Endothelial cell of umbilical vein (primary cell): Measurements from ENCODE around the gene PPP2R2C. TPM values are rescaled to one million over a fixed set of nuclear protein-coding genes. Genes with fewer than 3 reads are reported as not detected.

ENCODE experiments used
- BruUV-seq: library from RNA; stranded (reverse); fragments of 400-500 nt; replicated peaks from 2 replicates; lab custom pipeline; 2021; lab: Mats Ljungman, UMichigan
- CTCF ChIA-PET: fragments of 300-600, 350-600 bp; sonication (Branson Sonifier 250); formaldehyde crosslinking; loops from one replicate; lab custom pipeline; 2021; ENCODE audit warnings: antibody characterized with exemption, inconsistent platforms; lab: Charles Lee
- POLR2A ChIA-PET: fragments of 300-600, 350-600 bp; sonication (Branson Sonifier 250); formaldehyde crosslinking; loops from one replicate; lab custom pipeline; 2021; ENCODE audit warnings: antibody characterized with exemption, inconsistent platforms; lab: Charles Lee
- DNase-seq: peaks from one replicate; pipeline ENCODE4 v3.0.0-alpha.2; 2011; ENCODE audit warnings: low read depth, low spot score
- FAIRE-seq: peaks from 2 replicates; lab custom pipeline; 2011; peaks lifted over from hg19 to GRCh38; lab: Jason Lieb, UNC
- H2AFZ ChIP-seq: 2 replicates; pipeline ENCODE4 v1.6.0; 2012; ENCODE audit warnings: low read depth, low read length, control low read depth, inconsistent platforms
- H3K27ac ChIP-seq: 2 replicates; pipeline ENCODE4 v1.5.1; 2011; ENCODE audit warnings: low read depth, mild to moderate bottlenecking, control low read depth, low read length, moderate library complexity; ENCODE audit not compliant: insufficient read depth
- H3K27me3 ChIP-seq, 2 experiments: 2 replicates each; pipeline versions ENCODE4 v1.6.0 to v1.6.1; 2011; ENCODE audit warnings: low read length in 2 of 2, mixed read lengths in 1 of 2; ENCODE audit not compliant: control insufficient read depth in 2 of 2, insufficient read depth in 2 of 2
- H3K36me3 ChIP-seq, 2 experiments: 2 replicates in 1 of 2; 3 replicates in 1 of 2; pipeline ENCODE4 v1.5.1; 2011; ENCODE audit warnings: low read length in 2 of 2, mild to moderate bottlenecking in 1 of 2, moderate library complexity in 1 of 2; ENCODE audit not compliant: control insufficient read depth in 2 of 2, insufficient read depth in 2 of 2; ENCODE audit errors: extremely low read depth in 1 of 2
- H3K4me1 ChIP-seq: 3 replicates; pipeline ENCODE4 v1.5.1; 2011; ENCODE audit warnings: mild to moderate bottlenecking, low read length; ENCODE audit not compliant: control insufficient read depth, insufficient read depth; ENCODE audit errors: extremely low read depth
- H3K4me2 ChIP-seq: 2 replicates; pipeline ENCODE4 v1.6.1; 2011; ENCODE audit warnings: low read length, control low read depth, mixed read lengths; ENCODE audit not compliant: insufficient read depth
- H3K4me3 ChIP-seq, 3 experiments: fragments of 200-600 bp in 1 of 3; sonication (generic), shearing (Covaris generic) in 1 of 3; replicated peaks in 1 of 3; 2 replicates each; pipeline ENCODE4 v1.5.1; 2011 to 2016; ENCODE audit warnings: control low read depth in 3 of 3, low read length in 3 of 3, mild to moderate bottlenecking in 2 of 3, inconsistent platforms in 1 of 3, low read depth in 1 of 3, moderate library complexity in 1 of 3; ENCODE audit not compliant: insufficient read depth in 1 of 3
- H3K79me2 ChIP-seq: 2 replicates; pipeline ENCODE4 v1.6.0; 2012; ENCODE audit warnings: low read length, inconsistent platforms; ENCODE audit not compliant: control insufficient read depth, insufficient read depth
- H3K9ac ChIP-seq: replicated peaks from 2 replicates; pipeline ENCODE3; 2011; ENCODE audit warnings: low read length, control low read depth; ENCODE audit not compliant: insufficient read depth; ENCODE audit errors: extremely low read depth
- H3K9me1 ChIP-seq: replicated peaks from 3 replicates; pipeline ENCODE4 v1.6.0; 2011; ENCODE audit warnings: mild to moderate bottlenecking, low read length; ENCODE audit not compliant: control insufficient read depth, insufficient read depth; ENCODE audit errors: extremely low read depth
- H3K9me3 ChIP-seq: replicated peaks from 2 replicates; pipeline ENCODE4 v1.5.1; 2012; ENCODE audit warnings: low read length, inconsistent platforms; ENCODE audit not compliant: control insufficient read depth, insufficient read depth
- H4K20me1 ChIP-seq: replicated peaks from 2 replicates; pipeline ENCODE3; 2011; ENCODE audit warnings: mild to moderate bottlenecking, low read length; ENCODE audit not compliant: control insufficient read depth, insufficient read depth; ENCODE audit errors: extremely low read depth
- JUN ChIP-seq: IDR thresholded peaks from 2 replicates; pipeline ENCODE4 v1.6.1; 2011; ENCODE audit warnings: borderline replicate concordance, low read depth; ENCODE audit not compliant: insufficient read length, insufficient read depth
- dilution Hi-C: fragments of 300-500 bp; cut with MboI; formaldehyde crosslinking; loops from one replicate; pipeline ENCODE4 v1.15.0; 2019; ENCODE audit warnings: low sequenced_read_pairs; ENCODE audit not compliant: extremely low pct_ligation_motif_present
- intact Hi-C: fragments of 100-400 bp; cut with micrococcal nuclease; formaldehyde crosslinking; loops from one replicate; pipeline ENCODE4 v1.10.0; 2022
- polyA plus RNA-seq, 4 experiments: library from polyadenylated mRNA; depleted of rRNA in 3 of 4; stranded (reverse) in 3 of 4; unstranded in 1 of 4; fragments of >200 nt; gene quantifications; 2 replicates each; pipeline versions ENCODE4 v1.2.1 to v1.2.3, GENCODE V29; 2011 to 2012; ENCODE audit warnings: missing spikeins in 1 of 4
- total RNA-seq: library from RNA; stranded (reverse); gene quantifications from 2 replicates; pipeline ENCODE4 v1.2.3, GENCODE V29; 2021
- TF ChIP-seq, protein P1 (sequence below), 2 donors: IDR thresholded peaks; 1 replicate in 1 of 2; 2 replicates in 1 of 2; pipeline ENCODE4 v1.5.1; 2011; ENCODE audit warnings: low read length in 2 of 2, mild to moderate bottlenecking in 2 of 2, moderate library complexity in 2 of 2, control low read depth in 1 of 2, inconsistent platforms in 1 of 2, low read depth in 1 of 2; ENCODE audit not compliant: insufficient read depth in 1 of 2; ENCODE audit errors: extremely low read depth in 1 of 2

PPP2R2C gene
- total and polyA plus RNA-seq, 2 donors (not counting 3 experiments of a cell fraction or from before 2014, with no cell fraction given) = 0.03 to 0.09 TPM

DNA sequence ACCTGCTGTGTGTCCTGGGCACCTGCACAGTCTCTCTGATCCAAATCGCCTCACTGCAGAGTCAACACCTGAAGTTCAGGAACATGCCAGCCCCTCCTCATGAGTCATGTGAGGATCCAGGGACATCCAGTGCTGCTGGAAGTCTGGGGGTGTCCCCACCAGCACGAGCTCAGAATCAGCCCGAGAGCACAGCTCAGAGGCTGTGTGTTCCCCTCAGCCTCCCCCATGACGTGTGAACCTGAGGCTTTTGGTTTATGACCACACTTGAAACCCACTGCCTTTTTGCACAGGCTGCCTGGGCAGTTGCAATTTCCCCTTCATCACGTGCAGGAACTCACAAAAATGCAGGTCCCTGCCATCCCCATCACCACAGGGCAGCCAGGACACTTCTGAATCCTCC is 47.1 kb downstream of the PPP2R2C start:
- H3K4me2 ChIP-seq = no peak overlapping the region
- no TSS peak for BruUV-seq
- no peak overlapping the region for H3K4me3 ChIP-seq
- H3K79me2 ChIP-seq = no peaks in the 10 kb centered on the region
- ChIA-PET POLR2A (no interaction called here), CTCF (no interaction called here)
- no peak overlapping the region for H3K9ac ChIP-seq
- H2AFZ ChIP-seq = no peak overlapping the region
- no peaks in the 10 kb centered on the region for H3K9me1 ChIP-seq
- TF ChIP-seq, protein P1, sequence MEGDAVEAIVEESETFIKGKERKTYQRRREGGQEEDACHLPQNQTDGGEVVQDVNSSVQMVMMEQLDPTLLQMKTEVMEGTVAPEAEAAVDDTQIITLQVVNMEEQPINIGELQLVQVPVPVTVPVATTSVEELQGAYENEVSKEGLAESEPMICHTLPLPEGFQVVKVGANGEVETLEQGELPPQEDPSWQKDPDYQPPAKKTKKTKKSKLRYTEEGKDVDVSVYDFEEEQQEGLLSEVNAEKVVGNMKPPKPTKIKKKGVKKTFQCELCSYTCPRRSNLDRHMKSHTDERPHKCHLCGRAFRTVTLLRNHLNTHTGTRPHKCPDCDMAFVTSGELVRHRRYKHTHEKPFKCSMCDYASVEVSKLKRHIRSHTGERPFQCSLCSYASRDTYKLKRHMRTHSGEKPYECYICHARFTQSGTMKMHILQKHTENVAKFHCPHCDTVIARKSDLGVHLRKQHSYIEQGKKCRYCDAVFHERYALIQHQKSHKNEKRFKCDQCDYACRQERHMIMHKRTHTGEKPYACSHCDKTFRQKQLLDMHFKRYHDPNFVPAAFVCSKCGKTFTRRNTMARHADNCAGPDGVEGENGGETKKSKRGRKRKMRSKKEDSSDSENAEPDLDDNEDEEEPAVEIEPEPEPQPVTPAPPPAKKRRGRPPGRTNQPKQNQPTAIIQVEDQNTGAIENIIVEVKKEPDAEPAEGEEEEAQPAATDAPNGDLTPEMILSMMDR (IDR thresholded peaks at IDR 0.05; ENCODE audit: extremely low read depth in 1 of 2, insufficient read depth in 1 of 2, low read depth in 1 of 2, low read length in 2 of 2) = no peak
- H3K4me1 ChIP-seq = no peaks in the 10 kb centered on the region
- no peaks in the 10 kb centered on the region for H4K20me1 ChIP-seq
- DNase-seq (no peak), FAIRE-seq (no peak)
- H3K36me3 ChIP-seq = no peaks in the 10 kb centered on the region
- no peaks in the 10 kb centered on the region for H3K27me3 ChIP-seq
- H3K9me3 ChIP-seq = no peaks in the 10 kb centered on the region
- no peak overlapping the region for H3K27ac ChIP-seq
- dilution Hi-C loops (no loop called here), intact Hi-C loops (no loop called here)

DNA sequence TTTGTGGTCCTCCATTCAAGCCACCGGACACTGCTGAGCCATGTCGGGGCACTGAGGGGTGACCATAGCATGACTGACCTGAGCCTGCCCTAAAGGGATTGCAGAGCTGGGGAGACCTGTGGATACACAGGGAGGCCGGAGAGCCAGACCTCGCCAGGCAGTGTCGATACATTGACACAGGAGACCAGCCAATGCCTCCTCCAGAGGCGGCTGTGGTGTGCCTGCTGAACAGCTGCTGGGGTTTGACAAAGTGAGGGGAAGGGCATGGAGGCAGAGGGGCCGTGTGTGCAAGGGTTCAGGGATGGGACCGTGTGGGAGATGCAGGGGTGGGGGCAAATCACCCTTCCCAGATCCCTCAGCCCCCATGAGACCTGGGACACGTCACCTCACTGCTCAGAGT is 48.0 kb downstream of the PPP2R2C start:
- H3K36me3 ChIP-seq = no peaks in the 10 kb centered on the region
- dilution Hi-C loops = no loop called here
- H3K9me1 ChIP-seq = no peaks in the 10 kb centered on the region
- H3K27ac ChIP-seq = no peak overlapping the region
- H2AFZ ChIP-seq = no peak overlapping the region
- no peaks in the 10 kb centered on the region for H3K79me2 ChIP-seq
- H3K4me1 ChIP-seq = no peaks in the 10 kb centered on the region
- H3K9ac ChIP-seq = no peak overlapping the region
- CTCF ChIA-PET = no interaction called here
- no peak for FAIRE-seq
- no peaks in the 10 kb centered on the region for H3K27me3 ChIP-seq
- no TSS peak for BruUV-seq
- intact Hi-C loops = no loop called here
- H3K4me3 ChIP-seq = no peak overlapping the region
- no peak for TF ChIP-seq JUN
- H3K4me2 ChIP-seq = no peak overlapping the region
- POLR2A ChIA-PET = no interaction called here
- no peak for DNase-seq
- no peaks in the 10 kb centered on the region for H4K20me1 ChIP-seq
- H3K9me3 ChIP-seq = no peaks in the 10 kb centered on the region
